IPS-15b (cell line): Measurements from ENCODE around the gene PLD6.

Source experiments
- H3K27me3 ChIP-seq: one replicate; pipeline ENCODE4 v1.6.1; 2013; ENCODE audit warnings: low read length; ENCODE audit not compliant: control insufficient read depth, insufficient read depth
- H3K36me3 ChIP-seq: one replicate; pipeline ENCODE4 v1.6.1; 2013; ENCODE audit warnings: low read length; ENCODE audit not compliant: control insufficient read depth, insufficient read depth
- H3K4me1 ChIP-seq: one replicate; pipeline ENCODE4 v1.6.1; 2013; ENCODE audit warnings: mild to moderate bottlenecking, low read length; ENCODE audit not compliant: control insufficient read depth, insufficient read depth
- H3K4me3 ChIP-seq: one replicate; pipeline ENCODE4 v1.5.1; 2013; ENCODE audit warnings: low read depth, low read length
- H3K9ac ChIP-seq: one replicate; pipeline ENCODE4 v1.6.1; 2013; ENCODE audit warnings: low read depth, mild to moderate bottlenecking, low read length
- H3K9me3 ChIP-seq: one replicate; pipeline ENCODE4 v1.6.1; 2013; ENCODE audit warnings: mild to moderate bottlenecking, low read length; ENCODE audit not compliant: control insufficient read depth, insufficient read depth

The PLD6 gene

GRCh38 chr17:17180741-17181525 lies 25.2 kb downstream of the PLD6 start:
- Histone ChIP-seq H3K4me3 (no peak overlapping the region), H3K27me3 (no peaks in the 10 kb centered on the region), H3K9me3 (no peaks in the 10 kb centered on the region), H3K36me3 (peaks cover 41% of the 10 kb centered on the region), H3K4me1 (no peaks in the 10 kb centered on the region), H3K9ac (no peak overlapping the region)

GRCh38 chr17:17180141-17180603 lies 26.0 kb downstream of the PLD6 start:
- Histone ChIP-seq H3K4me3 (no peak overlapping the region), H3K4me1 (no peaks in the 10 kb centered on the region), H3K9ac (no peak overlapping the region), H3K36me3 (peaks cover 44% of the 10 kb centered on the region), H3K27me3 (no peaks in the 10 kb centered on the region), H3K9me3 (no peaks in the 10 kb centered on the region)

GRCh38 chr17:17179371-17179827 lies 26.7 kb downstream of the PLD6 start:
- Histone ChIP-seq H3K4me1 (no peaks in the 10 kb centered on the region), H3K27me3 (no peaks in the 10 kb centered on the region), H3K36me3 (peaks cover 50% of the 10 kb centered on the region), H3K9me3 (no peaks in the 10 kb centered on the region), H3K4me3 (no peak overlapping the region), H3K9ac (no peak overlapping the region)

GRCh38 chr17:17177176-17177575 lies 29.0 kb downstream of the PLD6 start:
- H3K9me3 ChIP-seq: no peaks in the 10 kb centered on the region
- H3K9ac ChIP-seq: no peak overlapping the region
- H3K27me3 ChIP-seq: no peaks in the 10 kb centered on the region
- peaks cover 3% of the 10 kb centered on the region for H3K4me1 ChIP-seq
- peaks cover 45% of the 10 kb centered on the region for H3K36me3 ChIP-seq
- H3K4me3 ChIP-seq: no peak overlapping the region

GRCh38 chr17:17176341-17176740 lies 29.8 kb downstream of the PLD6 start:
- Histone ChIP-seq H3K27me3 (no peaks in the 10 kb centered on the region), H3K4me1 (peaks cover 5% of the 10 kb centered on the region), H3K36me3 (peaks cover 44% of the 10 kb centered on the region), H3K9me3 (no peaks in the 10 kb centered on the region), H3K4me3 (no peak overlapping the region), H3K9ac (no peak overlapping the region)

- Histone ChIP-seq H3K36me3 (peaks cover 43% of the 10 kb centered on the region), H3K4me3 (no peak overlapping the region), H3K9me3 (no peaks in the 10 kb centered on the region), H3K27me3 (no peaks in the 10 kb centered on the region), H3K9ac (no peak overlapping the region), H3K4me1 (peaks cover 5% of the 10 kb centered on the region)
These were observed 30.2 kb downstream of the PLD6 start for GRCh38 chr17:17175917-17176316.

- no peak overlapping the region for H3K9ac ChIP-seq
- H3K4me3 ChIP-seq: no peak overlapping the region
- peaks cover 37% of the 10 kb centered on the region for H3K36me3 ChIP-seq
- peaks cover 5% of the 10 kb centered on the region for H3K4me1 ChIP-seq
- no peaks in the 10 kb centered on the region for H3K27me3 ChIP-seq
- no peaks in the 10 kb centered on the region for H3K9me3 ChIP-seq
These were observed 30.8 kb downstream of the PLD6 start for GRCh38 chr17:17175340-17175739.

- no peaks in the 10 kb centered on the region for H3K9me3 ChIP-seq
- no peak overlapping the region for H3K4me3 ChIP-seq
- no peak overlapping the region for H3K9ac ChIP-seq
- H3K36me3 ChIP-seq: peaks cover 34% of the 10 kb centered on the region
- H3K27me3 ChIP-seq: no peaks in the 10 kb centered on the region
- peaks cover 5% of the 10 kb centered on the region for H3K4me1 ChIP-seq
These were observed 32.2 kb downstream of the PLD6 start for GRCh38 chr17:17173921-17174320.

GRCh38 chr17:17172990-17173389 lies 33.1 kb downstream of the PLD6 start:
- Histone ChIP-seq H3K9me3 (no peaks in the 10 kb centered on the region), H3K4me3 (no peak overlapping the region), H3K36me3 (peaks cover 31% of the 10 kb centered on the region), H3K9ac (no peak overlapping the region), H3K4me1 (peaks cover 5% of the 10 kb centered on the region), H3K27me3 (no peaks in the 10 kb centered on the region)

- Histone ChIP-seq H3K9me3 (no peaks in the 10 kb centered on the region), H3K27me3 (no peaks in the 10 kb centered on the region), H3K4me1 (peaks cover 5% of the 10 kb centered on the region), H3K4me3 (no peak overlapping the region), H3K36me3 (peaks cover 38% of the 10 kb centered on the region), H3K9ac (no peak overlapping the region)
These were observed 33.9 kb downstream of the PLD6 start for GRCh38 chr17:17172001-17172939.

- Histone ChIP-seq H3K4me1 (peaks cover 5% of the 10 kb centered on the region), H3K4me3 (no peak overlapping the region), H3K27me3 (no peaks in the 10 kb centered on the region), H3K36me3 (peaks cover 37% of the 10 kb centered on the region), H3K9ac (no peak overlapping the region), H3K9me3 (no peaks in the 10 kb centered on the region)
These were observed 34.9 kb downstream of the PLD6 start for GRCh38 chr17:17171186-17171585.
